ENCODE measurements around the gene PIK3CG. TPM values are rescaled to one million over a fixed set of nuclear protein-coding genes. Genes with fewer than 3 reads are reported as not detected.

PIK3CG gene
- total and polyA plus RNA-seq, 9 donors, result 0.31 to 4.9 (median 2.3) TPM

DNA sequence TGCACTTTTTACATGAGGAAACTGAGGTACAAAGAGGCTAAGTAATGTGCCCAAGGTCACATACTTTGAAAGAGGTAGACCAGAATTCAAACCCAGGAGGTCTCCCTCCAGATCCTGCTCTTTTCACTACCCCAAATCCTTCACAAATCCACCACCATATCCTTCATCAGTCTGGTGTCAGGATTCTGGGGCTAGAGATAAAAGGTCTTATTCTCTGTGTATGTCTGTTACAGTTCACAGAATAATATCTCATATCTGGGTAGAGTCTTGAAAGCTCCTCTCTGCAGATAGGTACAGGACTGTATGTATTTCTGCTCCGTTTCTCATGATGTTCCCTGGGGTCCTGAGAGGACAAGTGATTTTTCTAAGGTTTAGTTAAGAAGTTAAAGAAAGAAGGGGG, 4.9 kb downstream of the PIK3CG start:
- Histone ChIP-seq H3K4me1 (ENCODE audit: insufficient read depth) (no peaks in the 10 kb centered on the region), H3K4me3 (no peak overlapping the region), H3K27me3 (no peaks in the 10 kb centered on the region), H3K9me3 (no peaks in the 10 kb centered on the region), H3K36me3 (no peaks in the 10 kb centered on the region), H3K27ac (no peak overlapping the region)
- no peak for TF ChIP-seq POLR2A (IDR thresholded peaks at IDR 0.05)
- TF ChIP-seq, protein P1, sequence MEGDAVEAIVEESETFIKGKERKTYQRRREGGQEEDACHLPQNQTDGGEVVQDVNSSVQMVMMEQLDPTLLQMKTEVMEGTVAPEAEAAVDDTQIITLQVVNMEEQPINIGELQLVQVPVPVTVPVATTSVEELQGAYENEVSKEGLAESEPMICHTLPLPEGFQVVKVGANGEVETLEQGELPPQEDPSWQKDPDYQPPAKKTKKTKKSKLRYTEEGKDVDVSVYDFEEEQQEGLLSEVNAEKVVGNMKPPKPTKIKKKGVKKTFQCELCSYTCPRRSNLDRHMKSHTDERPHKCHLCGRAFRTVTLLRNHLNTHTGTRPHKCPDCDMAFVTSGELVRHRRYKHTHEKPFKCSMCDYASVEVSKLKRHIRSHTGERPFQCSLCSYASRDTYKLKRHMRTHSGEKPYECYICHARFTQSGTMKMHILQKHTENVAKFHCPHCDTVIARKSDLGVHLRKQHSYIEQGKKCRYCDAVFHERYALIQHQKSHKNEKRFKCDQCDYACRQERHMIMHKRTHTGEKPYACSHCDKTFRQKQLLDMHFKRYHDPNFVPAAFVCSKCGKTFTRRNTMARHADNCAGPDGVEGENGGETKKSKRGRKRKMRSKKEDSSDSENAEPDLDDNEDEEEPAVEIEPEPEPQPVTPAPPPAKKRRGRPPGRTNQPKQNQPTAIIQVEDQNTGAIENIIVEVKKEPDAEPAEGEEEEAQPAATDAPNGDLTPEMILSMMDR (IDR thresholded peaks at IDR 0.05), result no peak
- TF ChIP-seq EP300 (IDR thresholded peaks at IDR 0.05), result no peak
- DNase-seq, result no peak
- intact Hi-C loops (cut with DNase I), result no loop called here
- 83 to 92% (median 84%) methylated on average over 1 of the region's 1 CpG for WGBS, 3 donors

DNA sequence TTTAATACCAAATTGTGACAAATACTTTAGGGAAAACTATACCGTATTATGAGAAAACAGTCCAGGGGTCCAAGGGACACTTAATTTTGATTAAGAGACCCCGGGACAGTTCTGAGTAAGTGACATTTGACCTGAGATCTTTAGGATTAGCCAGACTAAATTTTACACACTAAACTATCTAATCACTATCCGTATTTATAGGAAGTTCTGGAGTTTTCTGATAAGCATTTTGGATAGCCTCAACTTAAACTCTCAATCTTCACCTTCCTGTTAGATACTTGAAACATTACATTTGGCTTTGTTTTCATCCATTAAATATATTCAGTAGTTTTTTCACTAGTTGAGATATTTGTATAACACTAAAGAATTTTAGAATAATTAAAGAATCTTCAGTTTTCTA, 5.4 kb downstream of the PIK3CG start:
- 54 to 64% (median 59%) methylated on average over 3 of the region's 3 CpGs for WGBS, 3 donors
- H3K27ac ChIP-seq, result no peak overlapping the region
- no peaks in the 10 kb centered on the region for H3K36me3 ChIP-seq
- no peaks in the 10 kb centered on the region for H3K4me1 ChIP-seq (ENCODE audit: insufficient read depth)
- no peaks in the 10 kb centered on the region for H3K9me3 ChIP-seq
- no peak for DNase-seq
- intact Hi-C loops (cut with DNase I), result no loop called here
- TF ChIP-seq, protein P1 (IDR thresholded peaks at IDR 0.05), result no peak
- TF ChIP-seq EP300 (IDR thresholded peaks at IDR 0.05), result no peak
- no peak for TF ChIP-seq POLR2A (IDR thresholded peaks at IDR 0.05)
- no peaks in the 10 kb centered on the region for H3K27me3 ChIP-seq
- no peak overlapping the region for H3K4me3 ChIP-seq

DNA sequence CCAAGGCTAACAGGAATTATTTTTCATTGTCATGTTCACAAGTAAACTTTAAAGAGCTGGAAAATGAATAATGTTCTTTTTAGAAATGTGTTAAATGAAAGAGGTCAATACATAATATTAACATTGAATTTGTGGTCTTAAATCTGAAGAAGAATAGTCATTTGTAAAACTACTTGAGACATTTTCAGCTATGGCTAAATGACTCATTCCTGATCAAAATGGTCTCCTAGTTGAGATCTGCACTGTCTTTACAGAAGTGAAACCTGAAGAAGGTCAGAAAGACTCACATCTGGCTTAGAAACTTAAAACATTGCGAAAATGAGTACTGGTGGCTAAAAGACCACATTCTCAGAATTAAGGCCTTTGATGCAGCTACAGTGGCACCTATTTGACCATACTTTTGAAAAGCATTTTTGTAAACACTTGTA, 5.9 kb downstream of the PIK3CG start:
- Histone ChIP-seq H3K27me3 (no peaks in the 10 kb centered on the region), H3K4me3 (no peak overlapping the region), H3K4me1 (ENCODE audit: insufficient read depth) (no peaks in the 10 kb centered on the region), H3K9me3 (no peaks in the 10 kb centered on the region), H3K27ac (no peak overlapping the region), H3K36me3 (no peaks in the 10 kb centered on the region)
- intact Hi-C loops (cut with DNase I), result no loop called here
- no peak for TF ChIP-seq POLR2A (IDR thresholded peaks at IDR 0.05)
- TF ChIP-seq, protein P1 (IDR thresholded peaks at IDR 0.05), result no peak
- no peak for TF ChIP-seq EP300 (IDR thresholded peaks at IDR 0.05)
- no peak for DNase-seq
- 73 to 85% (median 82%) methylated on average over 1 of the region's 1 CpG for WGBS, 3 donors

DNA sequence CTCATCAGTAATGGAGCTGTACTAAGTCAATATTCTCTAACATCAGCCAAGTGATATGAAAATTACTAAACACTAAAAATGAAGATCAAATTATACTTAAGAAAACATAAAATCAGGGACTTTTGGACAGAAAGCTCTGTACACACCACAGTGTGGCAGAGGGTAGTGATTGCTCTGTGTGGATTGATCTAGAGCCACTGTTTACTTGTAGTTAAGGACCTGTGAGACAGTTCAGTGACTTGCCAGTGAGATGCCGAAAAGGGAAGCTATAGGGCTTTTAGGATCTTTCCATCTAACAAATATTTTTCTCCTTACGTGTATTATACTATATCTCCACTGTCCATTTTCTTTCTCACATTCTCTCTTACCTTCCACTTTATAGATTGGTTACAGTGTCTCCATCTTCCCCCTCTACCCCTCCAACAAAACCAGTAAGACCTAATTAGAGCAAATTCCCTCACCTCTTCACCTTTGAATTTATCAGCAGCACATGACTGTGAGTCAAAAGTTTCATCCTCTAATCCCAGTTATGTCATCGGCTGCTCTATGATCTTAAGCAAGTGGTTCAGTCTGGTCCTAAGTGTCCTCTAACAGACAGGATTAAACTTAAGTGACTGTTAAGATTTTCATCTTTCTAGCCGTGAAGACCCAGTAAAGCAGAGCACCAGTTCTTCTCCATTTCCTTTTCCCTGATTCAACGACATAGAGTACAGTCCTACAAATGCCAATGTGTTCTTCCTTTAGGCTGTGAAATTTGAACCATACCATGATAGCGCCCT, 6.9 kb downstream of the PIK3CG start:
- H3K36me3 ChIP-seq, result no peaks in the 10 kb centered on the region
- no peaks in the 10 kb centered on the region for H3K4me1 ChIP-seq (ENCODE audit: insufficient read depth)
- H3K9me3 ChIP-seq, result no peaks in the 10 kb centered on the region
- 77 to 89% (median 80%) methylated on average over 6 of the region's 6 CpGs for WGBS, 3 donors
- H3K4me3 ChIP-seq, result no peak overlapping the region
- H3K27ac ChIP-seq, result no peak overlapping the region
- TF ChIP-seq EP300 (IDR thresholded peaks at IDR 0.05), result no peak
- TF ChIP-seq, protein P1 (IDR thresholded peaks at IDR 0.05), result no peak
- TF ChIP-seq POLR2A (IDR thresholded peaks at IDR 0.05), result no peak
- H3K27me3 ChIP-seq, result no peaks in the 10 kb centered on the region
- DNase-seq, result no peak
- intact Hi-C loops (cut with DNase I), result no loop called here
